Prostate gland (tissue), 2 donors: Measurements from ENCODE around the gene TJP1. TPM values are rescaled to one million over a fixed set of nuclear protein-coding genes. Genes with fewer than 3 reads are reported as not detected.

ENCODE experiments used
- DNase-seq: peaks from one replicate; pipeline ENCODE4 v3.0.0-alpha.2; 2019; ENCODE audit warnings: low spot score
- H3K27ac ChIP-seq, 2 donors: fragments of 200-600 bp; sonication (generic); 2 replicates each; pipeline ENCODE4 v1.5.1; 2017 to 2019
- H3K27me3 ChIP-seq: fragments of 200-600 bp; sonication (generic); replicated peaks from 2 replicates; pipeline ENCODE4 v1.5.1; 2019; ENCODE audit not compliant: insufficient read depth
- H3K36me3 ChIP-seq, 2 donors: fragments of 200-600 bp; sonication (generic); 1 replicate in 1 of 2; 2 replicates in 1 of 2; pipeline versions ENCODE4 v1.5.1 to v1.8.1; 2017 to 2019
- H3K4me1 ChIP-seq: fragments of 200-600 bp; sonication (generic); replicated peaks from 2 replicates; pipeline ENCODE4 v1.5.1; 2019
- H3K4me3 ChIP-seq, 2 donors: fragments of 200-600 bp; sonication (generic); 2 replicates each; pipeline ENCODE4 v1.5.1; 2017 to 2019
- H3K9me3 ChIP-seq: fragments of 200-600 bp; sonication (generic); 2 replicates; pipeline ENCODE4 v1.5.1; 2017
- POLR2A ChIP-seq: fragments of 450-650 bp; IDR thresholded peaks from one replicate; pipeline ENCODE4 v1.6.1; 2016; ENCODE audit warnings: antibody characterized with exemption, mild to moderate bottlenecking
- POLR2AphosphoS5 ChIP-seq: sonication (generic); formaldehyde crosslinking; IDR thresholded peaks from one replicate; pipeline ENCODE4 v1.6.1; 2017; ENCODE audit warnings: antibody characterized with exemption
- WGBS: methylation state at CpG from one replicate; pipeline ENCODE4 v1.1.5; 2018; 5-methylcytosine and 5-hydroxymethylcytosine counted together
- intact Hi-C: fragments of 100-400 bp; cut with DNase I; formaldehyde crosslinking; loops from one replicate; pipeline ENCODE4 v1.14.2; 2022
- total RNA-seq, 2 donors: library from RNA; depleted of rRNA; stranded (reverse); fragments of >200 nt; gene quantifications; one replicate each; pipeline ENCODE4 v1.1.0, GENCODE V29; 2016
- TF ChIP-seq, protein P1 (sequence below), 4 experiments: fragments of 200-600 bp in 2 of 4; fragments of 450-650 bp in 2 of 4; sonication (generic) in 2 of 4; IDR thresholded peaks; 1 replicate in 3 of 4; 2 replicates in 1 of 4; pipeline ENCODE4 v1.5.1; 2016 to 2019; ENCODE audit warnings: antibody characterized with exemption in 4 of 4, mild to moderate bottlenecking in 2 of 4, moderate library complexity in 2 of 4

Gene TJP1
- total RNA-seq, 2 donors from 2014 or later = 88.4 to 216 TPM

GRCh38 chr15:29776859-29777258 is 45.4 kb downstream of the TJP1 start:
- no peaks in the 10 kb centered on the region for H3K36me3 ChIP-seq
- H3K27ac ChIP-seq = no peak overlapping the region
- 59% methylated on average over 4 of the region's 4 CpGs for WGBS
- no peak for TF ChIP-seq POLR2A
- TF ChIP-seq, protein P1, sequence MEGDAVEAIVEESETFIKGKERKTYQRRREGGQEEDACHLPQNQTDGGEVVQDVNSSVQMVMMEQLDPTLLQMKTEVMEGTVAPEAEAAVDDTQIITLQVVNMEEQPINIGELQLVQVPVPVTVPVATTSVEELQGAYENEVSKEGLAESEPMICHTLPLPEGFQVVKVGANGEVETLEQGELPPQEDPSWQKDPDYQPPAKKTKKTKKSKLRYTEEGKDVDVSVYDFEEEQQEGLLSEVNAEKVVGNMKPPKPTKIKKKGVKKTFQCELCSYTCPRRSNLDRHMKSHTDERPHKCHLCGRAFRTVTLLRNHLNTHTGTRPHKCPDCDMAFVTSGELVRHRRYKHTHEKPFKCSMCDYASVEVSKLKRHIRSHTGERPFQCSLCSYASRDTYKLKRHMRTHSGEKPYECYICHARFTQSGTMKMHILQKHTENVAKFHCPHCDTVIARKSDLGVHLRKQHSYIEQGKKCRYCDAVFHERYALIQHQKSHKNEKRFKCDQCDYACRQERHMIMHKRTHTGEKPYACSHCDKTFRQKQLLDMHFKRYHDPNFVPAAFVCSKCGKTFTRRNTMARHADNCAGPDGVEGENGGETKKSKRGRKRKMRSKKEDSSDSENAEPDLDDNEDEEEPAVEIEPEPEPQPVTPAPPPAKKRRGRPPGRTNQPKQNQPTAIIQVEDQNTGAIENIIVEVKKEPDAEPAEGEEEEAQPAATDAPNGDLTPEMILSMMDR (IDR thresholded peaks at IDR 0.05) = no peak
- TF ChIP-seq POLR2AphosphoS5 = no peak
- no peaks in the 10 kb centered on the region for H3K27me3 ChIP-seq
- no peaks in the 10 kb centered on the region for H3K9me3 ChIP-seq
- intact Hi-C loops = loop anchor here (10.0 kb wide), 1 partner anchor 298 kb away; no protein-coding TSS in a partner anchor
- no peaks in the 10 kb centered on the region for H3K4me1 ChIP-seq
- DNase-seq = no peak
- H3K4me3 ChIP-seq = no peak overlapping the region

- no peaks in the 10 kb centered on the region for H3K36me3 ChIP-seq
- no peak overlapping the region for H3K4me3 ChIP-seq
- H3K27ac ChIP-seq = no peak overlapping the region
- H3K27me3 ChIP-seq = no peaks in the 10 kb centered on the region
- intact Hi-C loops = loop anchor here (10.0 kb wide), 1 partner anchor 300 kb away; no protein-coding TSS in a partner anchor
- no peak for TF ChIP-seq POLR2A
- no peak for TF ChIP-seq POLR2AphosphoS5
- TF ChIP-seq, protein P1 (IDR thresholded peaks at IDR 0.05) = no peak
- DNase-seq = no peak
- no peaks in the 10 kb centered on the region for H3K4me1 ChIP-seq
- WGBS = 84% methylated on average over 6 of the region's 6 CpGs
- no peaks in the 10 kb centered on the region for H3K9me3 ChIP-seq
Measured at GRCh38 chr15:29774900-29775299, 47.4 kb downstream of the TJP1 start.

GRCh38 chr15:29773816-29774215 is 48.5 kb downstream of the TJP1 start:
- DNase-seq = no peak
- no peaks in the 10 kb centered on the region for H3K9me3 ChIP-seq
- 82% methylated on average over 1 of the region's 1 CpG for WGBS
- TF ChIP-seq POLR2AphosphoS5 = no peak
- no peak for TF ChIP-seq POLR2A
- TF ChIP-seq, protein P1 (IDR thresholded peaks at IDR 0.05) = no peak
- no peaks in the 10 kb centered on the region for H3K36me3 ChIP-seq
- H3K4me3 ChIP-seq = no peak overlapping the region
- H3K4me1 ChIP-seq = no peaks in the 10 kb centered on the region
- no peak overlapping the region for H3K27ac ChIP-seq
- intact Hi-C loops = loop anchor here (10.0 kb wide), 1 partner anchor 301 kb away; no protein-coding TSS in a partner anchor
- H3K27me3 ChIP-seq = no peaks in the 10 kb centered on the region

GRCh38 chr15:29773000-29773399 is 49.3 kb downstream of the TJP1 start:
- Histone ChIP-seq H3K9me3 (no peaks in the 10 kb centered on the region), H3K4me3 (no peak overlapping the region), H3K4me1 (no peaks in the 10 kb centered on the region), H3K36me3 (no peaks in the 10 kb centered on the region), H3K27ac (no peak overlapping the region), H3K27me3 (no peaks in the 10 kb centered on the region)
- 92% methylated on average over 4 of the region's 4 CpGs for WGBS
- intact Hi-C loops = loop anchor here (10.0 kb wide), 1 partner anchor 302 kb away; no protein-coding TSS in a partner anchor
- DNase-seq = no peak
- TF ChIP-seq POLR2A (no peak), POLR2AphosphoS5 (no peak)
- TF ChIP-seq, protein P1 (IDR thresholded peaks at IDR 0.05) = no peak

DNA sequence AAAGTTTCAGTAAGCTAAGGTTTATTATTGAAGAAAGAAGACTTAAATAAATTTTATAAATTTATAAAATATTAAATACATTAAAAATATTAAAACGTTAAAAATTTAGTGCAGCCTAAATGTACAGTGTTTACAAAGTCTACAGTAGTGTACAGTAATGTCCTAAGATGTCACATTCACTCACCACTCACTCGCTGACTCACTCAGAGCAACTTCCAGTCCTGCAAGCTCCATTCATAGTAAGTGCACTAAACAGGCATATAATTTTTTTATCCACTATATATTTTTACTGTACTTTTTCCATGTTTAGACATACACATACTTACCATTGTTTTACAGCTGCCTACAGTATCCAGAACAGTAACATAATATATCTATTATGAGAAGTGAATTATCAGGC is 51.5 kb downstream of the TJP1 start:
- H3K36me3 ChIP-seq = no peaks in the 10 kb centered on the region
- 85% methylated on average over 2 of the region's 2 CpGs for WGBS
- H3K9me3 ChIP-seq = no peaks in the 10 kb centered on the region
- no peak for TF ChIP-seq POLR2AphosphoS5
- no peak for TF ChIP-seq POLR2A
- TF ChIP-seq, protein P1 (IDR thresholded peaks at IDR 0.05) = no peak
- no peaks in the 10 kb centered on the region for H3K4me1 ChIP-seq
- H3K27ac ChIP-seq = no peak overlapping the region
- no peak for DNase-seq
- H3K4me3 ChIP-seq = no peak overlapping the region
- intact Hi-C loops = loop anchor here (10.0 kb wide), 1 partner anchor 304 kb away; no protein-coding TSS in a partner anchor
- no peaks in the 10 kb centered on the region for H3K27me3 ChIP-seq
